ELR (cell line): ENCODE data around the gene TOX3.

Experiments
- DNase-seq: peaks from one replicate; pipeline ENCODE4 v3.0.0-alpha.2; 2015; ENCODE audit warnings: low read depth

TOX3 gene

GRCh38 chr16:52451971-52452421 is 94.9 kb downstream of the TOX3 start:
- DNase-seq: no peak

- DNase-seq: no peak
Measured at GRCh38 chr16:52450916-52451315, 96.0 kb downstream of the TOX3 start.

GRCh38 chr16:52450241-52450640 is 96.7 kb downstream of the TOX3 start:
- no peak for DNase-seq

DNA sequence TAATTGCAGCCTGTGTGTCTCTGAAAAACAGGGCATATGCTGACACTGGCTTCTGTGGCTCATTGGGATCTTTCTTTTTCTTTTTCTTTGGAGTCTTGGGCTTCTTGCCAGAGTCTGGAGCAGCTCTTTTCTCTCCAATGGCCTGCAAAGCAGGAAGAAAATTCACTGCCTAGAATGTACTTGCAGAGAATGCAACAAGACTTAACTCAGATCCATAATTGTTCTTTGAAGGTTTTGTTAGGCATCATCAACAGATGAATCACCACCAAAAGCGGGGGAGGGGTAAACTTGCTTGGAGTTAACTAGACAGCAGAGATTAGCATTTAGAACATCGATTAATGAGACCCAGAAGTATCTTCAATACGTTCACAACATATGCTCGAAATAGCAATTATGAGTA is 100.9 kb downstream of the TOX3 start:
- DNase-seq: no peak

- no peak for DNase-seq
Measured at GRCh38 chr16:52441886-52442285, 105.1 kb downstream of the TOX3 start.

GRCh38 chr16:52440248-52440647 is 106.7 kb downstream of the TOX3 start:
- no peak for DNase-seq

DNA sequence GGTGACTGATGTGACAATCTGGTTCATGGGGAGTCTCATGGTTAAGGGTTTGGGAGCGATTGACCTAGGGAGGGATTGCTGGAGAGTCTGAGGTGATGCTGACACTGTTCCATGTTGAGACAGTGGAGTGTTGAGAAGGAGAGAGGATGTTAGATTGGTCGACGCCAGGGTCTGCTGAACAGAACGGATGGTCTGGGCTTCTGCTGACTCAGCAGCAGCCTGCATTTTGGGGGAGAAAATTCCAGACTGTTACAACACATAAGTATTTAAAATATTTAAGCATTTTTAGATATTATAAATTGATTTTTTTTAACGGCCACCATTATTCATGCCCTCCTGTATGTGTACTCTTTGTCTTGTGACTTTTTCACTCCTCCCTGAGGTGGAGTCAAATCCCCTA is 107.2 kb downstream of the TOX3 start:
- no peak for DNase-seq

DNA sequence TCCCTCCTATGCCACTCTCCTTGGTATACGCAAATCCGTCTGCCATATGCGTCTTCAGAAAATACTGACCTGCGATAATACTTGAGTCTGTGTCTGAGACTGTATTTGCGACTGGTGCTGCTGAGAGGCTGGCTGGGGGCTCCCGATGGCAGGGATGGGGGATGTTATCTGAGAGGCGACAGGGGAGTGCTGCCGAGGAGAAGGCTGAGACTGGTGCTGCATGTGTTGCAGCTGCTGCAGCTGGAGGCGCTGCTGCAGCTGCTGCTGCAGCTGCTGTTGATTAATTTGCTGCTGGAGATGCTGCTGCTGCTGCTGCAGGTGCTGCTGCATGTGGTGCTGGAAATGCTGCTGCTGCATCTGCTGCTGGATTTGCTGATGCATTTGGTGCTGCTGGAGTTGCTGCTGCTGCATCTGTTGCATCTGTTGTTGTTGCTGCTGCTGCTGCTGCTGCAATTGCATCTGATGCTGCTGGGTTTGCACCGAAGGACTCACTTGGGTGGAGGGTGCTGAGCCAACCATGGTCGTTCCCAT is 107.7 kb downstream of the TOX3 start:
- DNase-seq: no peak

DNA sequence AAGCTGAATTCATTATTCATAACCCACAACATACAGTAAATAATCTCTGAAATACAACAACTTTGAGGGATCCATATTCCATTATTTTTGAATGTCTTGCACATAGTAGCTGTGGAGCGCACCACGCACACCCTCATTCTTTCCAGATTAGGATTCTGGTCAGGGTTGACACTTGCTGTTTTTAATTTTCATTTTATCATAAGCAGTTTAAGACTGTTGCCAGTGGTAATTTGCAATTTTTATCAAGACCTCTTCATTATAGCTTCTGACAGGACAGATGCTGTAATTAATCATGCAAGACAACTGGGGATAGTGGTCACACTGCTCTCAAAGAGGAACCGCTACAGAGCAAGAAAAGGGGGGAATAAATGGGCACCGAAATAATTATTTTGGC is 109.7 kb downstream of the TOX3 start:
- DNase-seq: no peak

DNA sequence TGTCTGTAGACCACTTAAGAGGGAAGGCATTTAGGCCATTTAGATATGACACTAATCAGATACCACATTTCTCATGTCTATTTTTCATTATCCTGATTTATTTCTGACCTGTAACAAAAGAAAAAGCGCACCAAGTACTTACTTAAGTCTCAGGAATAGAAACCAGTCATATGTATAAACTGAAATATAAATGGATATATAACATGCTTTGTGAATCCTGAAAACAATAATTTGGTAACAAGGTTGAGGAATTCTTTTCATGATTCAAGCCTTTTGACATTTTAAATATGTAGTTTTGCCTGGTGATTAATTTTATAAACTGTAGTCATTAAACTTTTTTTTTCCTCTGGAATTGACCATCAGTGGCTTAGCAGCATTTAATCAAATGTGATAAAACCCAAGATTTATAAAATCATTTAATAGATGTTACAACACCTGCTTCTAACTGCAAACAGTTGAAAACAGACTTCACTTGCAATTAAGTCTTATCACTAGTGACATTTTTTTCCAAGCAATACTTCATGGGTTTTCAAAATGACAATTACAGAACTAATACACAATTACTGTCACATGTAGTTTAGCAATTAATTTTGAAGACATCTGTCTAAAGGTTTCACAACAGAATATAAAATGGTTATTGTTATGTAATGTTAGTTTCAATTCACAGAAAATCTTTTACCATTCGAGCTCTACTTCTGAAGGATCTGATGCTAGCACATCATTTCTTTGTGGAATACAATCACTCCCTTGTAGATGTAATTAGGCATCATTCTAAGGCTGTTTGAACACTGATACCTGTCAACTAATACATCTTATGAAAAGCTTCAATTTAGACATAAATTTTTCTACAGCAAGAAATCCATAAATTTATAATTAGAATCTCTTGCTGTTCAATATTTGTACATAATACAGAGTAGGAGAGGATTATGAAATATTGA is 110.3 kb downstream of the TOX3 start:
- no peak for DNase-seq

DNA sequence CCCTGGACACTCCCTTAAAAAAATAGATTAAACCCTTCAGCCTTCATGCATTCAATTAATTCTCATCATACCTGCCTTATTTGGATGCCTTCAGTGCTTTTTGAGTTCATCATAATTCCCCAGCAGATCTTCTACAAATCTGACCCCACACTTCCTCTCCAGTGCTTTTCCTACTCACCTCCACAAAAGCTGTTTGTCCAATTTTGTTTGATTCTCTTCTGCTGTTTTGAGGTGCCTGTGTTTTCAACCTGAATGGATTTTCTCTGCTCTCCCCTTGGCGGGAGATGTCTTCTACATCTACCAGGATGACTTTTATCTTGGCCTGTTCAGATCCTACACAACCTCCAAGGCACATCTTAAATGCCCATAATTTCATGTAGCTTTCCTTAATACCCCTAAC is 112.7 kb downstream of the TOX3 start:
- no peak for DNase-seq

DNA sequence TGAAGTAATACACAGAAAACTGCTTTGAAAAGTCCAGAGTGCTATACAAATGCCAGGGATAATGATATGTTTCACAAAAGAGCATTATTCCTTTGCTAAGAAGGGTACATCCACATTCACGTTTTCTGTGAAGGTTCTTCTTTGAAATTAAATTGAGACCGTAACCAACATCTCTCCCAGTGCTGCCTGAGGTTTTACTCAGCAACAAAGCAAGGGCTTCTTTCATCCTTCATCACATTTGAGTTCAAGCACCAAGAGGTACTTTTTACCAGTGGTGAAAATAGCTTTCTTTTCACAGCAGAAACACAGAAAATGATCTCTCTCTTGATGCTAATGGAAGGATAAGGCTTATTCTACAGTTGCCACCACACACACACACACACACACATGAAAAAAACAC is 113.3 kb downstream of the TOX3 start:
- DNase-seq: no peak

DNA sequence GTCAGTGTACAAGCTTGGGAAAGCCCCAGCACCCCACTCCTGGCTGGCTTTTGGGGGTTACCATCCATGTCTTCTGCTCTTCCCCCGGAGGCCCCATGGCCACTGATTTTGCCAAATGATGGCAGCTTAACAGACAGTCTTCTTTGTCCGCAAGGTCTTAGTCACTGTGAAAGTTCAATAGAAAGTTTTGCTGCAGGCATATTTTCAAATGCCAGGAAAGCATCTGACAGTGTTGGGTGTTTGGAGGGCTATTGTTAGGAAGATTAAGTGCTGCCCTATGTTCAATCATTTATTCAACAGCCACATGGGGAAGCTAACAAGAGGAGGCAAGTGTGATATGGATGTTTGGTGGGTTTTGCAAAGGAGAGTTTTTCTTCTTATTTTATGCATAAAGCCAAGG is 122.4 kb downstream of the TOX3 start:
- DNase-seq: no peak

DNA sequence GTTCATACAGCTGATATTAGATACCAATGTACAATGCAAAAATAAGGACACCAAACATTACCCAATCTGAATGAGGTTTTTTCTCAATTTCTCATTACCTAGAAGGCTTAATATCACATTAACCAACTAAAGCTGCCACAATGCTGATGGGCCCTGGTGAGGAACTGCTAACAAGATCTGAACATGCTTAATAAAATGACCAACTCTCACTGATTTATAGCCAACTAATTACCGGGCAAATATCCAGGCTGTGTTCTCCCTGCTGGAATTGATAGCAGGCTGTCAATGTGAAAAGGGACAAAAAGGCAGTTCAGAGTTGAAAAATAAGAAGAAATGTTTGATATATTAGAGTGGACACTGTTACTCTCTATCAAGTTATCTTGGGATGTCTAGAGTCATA is 124.6 kb downstream of the TOX3 start:
- no peak for DNase-seq

DNA sequence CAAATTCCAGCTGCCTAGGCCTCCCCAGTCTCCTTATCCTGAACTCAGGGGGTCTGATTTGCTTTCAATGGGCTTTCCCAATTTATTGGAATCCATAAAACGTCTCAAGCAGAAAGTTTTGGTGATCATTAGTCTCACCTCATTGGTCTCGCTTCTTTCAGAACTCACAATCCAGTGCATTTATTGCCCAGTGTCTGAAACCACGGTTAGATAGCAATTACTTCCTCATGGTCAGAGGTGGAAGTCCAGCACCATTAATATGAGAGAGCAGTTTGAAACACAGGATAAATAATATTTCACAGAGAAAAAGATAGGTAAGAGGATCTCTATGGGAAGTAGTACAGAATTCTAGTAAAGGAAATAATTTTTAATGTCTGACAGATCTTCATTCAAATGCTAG is 128.7 kb downstream of the TOX3 start:
- no peak for DNase-seq

GRCh38 chr16:52416888-52417287 is 130.1 kb downstream of the TOX3 start:
- no peak for DNase-seq

GRCh38 chr16:52411011-52411410 is 135.9 kb downstream of the TOX3 start:
- DNase-seq: no peak

DNA sequence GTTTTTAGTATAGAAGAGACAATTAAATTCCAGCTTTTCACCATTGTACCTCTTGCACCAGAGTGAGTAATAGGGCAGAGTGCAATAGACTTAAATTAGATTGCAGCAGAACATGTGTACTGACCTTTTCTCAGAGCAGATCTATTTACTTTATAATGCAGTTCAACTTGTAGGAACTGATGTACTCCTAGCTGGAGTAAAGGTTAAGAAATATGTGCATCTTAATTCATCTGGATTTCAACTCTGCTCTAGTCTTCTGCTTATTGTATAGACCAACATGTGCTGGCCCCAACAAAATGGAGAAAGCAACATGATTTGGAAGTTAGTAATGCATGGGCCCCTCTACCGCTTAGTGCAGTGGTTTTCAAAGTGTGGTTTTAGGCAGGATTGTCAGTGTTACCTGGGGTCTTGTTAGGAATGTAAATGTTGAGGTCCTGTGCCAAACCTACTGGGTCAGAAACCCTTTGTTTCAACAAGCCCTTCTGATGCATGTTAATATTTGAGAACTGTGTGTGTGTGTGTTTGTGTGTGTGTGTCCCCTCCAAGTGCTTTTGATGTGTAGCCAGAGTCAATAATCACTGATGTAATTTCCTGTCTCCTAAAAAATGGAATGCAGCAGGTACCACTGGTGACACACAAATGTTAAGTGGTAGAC is 138.6 kb downstream of the TOX3 start:
- DNase-seq: no peak

- DNase-seq: no peak
Measured at GRCh38 chr16:52407778-52408177, 139.2 kb downstream of the TOX3 start.

GRCh38 chr16:52405441-52405840 is 141.5 kb downstream of the TOX3 start:
- DNase-seq: no peak

- DNase-seq: no peak
Measured at GRCh38 chr16:52404546-52404945, 142.4 kb downstream of the TOX3 start.

DNA sequence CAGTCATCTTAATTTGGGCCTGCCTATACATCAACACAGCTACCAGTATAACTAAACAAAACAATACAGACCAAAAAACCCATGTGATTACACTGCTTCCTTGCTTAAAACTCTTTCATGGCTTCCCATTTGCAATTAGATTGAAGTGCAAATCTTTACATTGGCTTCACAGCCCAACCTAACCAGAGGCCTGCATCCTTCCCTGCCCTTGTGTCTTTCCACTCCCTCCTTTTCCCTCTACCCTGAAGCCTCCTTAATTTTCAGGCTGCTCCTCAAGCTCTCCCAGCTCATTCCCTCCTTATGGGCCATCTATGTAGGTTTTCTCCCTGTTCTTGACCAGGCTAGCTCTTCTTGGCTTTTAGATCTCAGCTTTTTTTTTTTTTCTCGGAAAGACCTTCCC is 147.8 kb downstream of the TOX3 start:
- DNase-seq: no peak

GRCh38 chr16:52398491-52398960 is 148.4 kb downstream of the TOX3 start:
- no peak for DNase-seq
